Astrocyte (in vitro differentiated cells and primary cell): Measurements from ENCODE around the gene KDM1B.

ENCODE experiments used
- EZH2 ChIP-seq: IDR thresholded peaks from 2 replicates; pipeline ENCODE4 v1.6.1; 2012; ENCODE audit warnings: mild to moderate bottlenecking, low read length, inconsistent platforms; ENCODE audit not compliant: insufficient read depth
- TF ChIP-seq, protein P1 (sequence below): IDR thresholded peaks from 2 replicates; pipeline ENCODE4 v1.5.1; 2011; ENCODE audit warnings: low read depth, mild to moderate bottlenecking, inconsistent platforms, low read length, moderate library complexity; ENCODE audit not compliant: insufficient read depth

DNA sequence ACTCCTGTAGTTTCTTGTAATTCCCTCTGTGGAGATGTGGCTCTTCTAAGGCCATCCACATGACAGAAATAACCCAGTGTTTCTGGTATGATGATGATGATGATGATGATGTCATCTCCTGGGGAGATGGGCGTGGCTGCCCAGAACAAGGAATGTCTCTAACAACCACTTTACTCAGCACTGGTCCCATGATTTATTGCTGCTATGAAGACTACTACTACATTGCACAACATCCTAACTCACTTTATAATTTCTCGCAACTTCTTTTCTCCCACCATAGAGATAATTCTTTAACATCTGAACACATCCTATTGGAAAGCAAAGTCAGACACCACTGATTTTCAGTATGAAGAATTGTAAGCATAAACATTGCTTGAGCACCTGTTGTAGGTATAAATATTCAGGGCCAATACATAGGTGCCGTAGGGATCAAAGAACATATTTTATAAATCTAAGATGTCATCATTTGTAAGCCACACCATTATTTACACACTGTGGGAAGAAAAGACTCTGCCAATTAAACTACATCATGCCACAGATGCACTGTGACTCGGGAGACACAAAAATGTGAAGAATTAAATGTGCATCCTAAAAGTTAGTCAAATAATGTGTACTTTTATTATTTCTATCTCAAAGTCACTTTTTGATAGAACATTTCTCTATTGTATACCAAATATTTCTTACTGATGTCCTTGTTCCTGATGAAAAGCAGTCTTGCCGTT is 6.8 kb upstream of the KDM1B start:
- TF ChIP-seq, protein P1, sequence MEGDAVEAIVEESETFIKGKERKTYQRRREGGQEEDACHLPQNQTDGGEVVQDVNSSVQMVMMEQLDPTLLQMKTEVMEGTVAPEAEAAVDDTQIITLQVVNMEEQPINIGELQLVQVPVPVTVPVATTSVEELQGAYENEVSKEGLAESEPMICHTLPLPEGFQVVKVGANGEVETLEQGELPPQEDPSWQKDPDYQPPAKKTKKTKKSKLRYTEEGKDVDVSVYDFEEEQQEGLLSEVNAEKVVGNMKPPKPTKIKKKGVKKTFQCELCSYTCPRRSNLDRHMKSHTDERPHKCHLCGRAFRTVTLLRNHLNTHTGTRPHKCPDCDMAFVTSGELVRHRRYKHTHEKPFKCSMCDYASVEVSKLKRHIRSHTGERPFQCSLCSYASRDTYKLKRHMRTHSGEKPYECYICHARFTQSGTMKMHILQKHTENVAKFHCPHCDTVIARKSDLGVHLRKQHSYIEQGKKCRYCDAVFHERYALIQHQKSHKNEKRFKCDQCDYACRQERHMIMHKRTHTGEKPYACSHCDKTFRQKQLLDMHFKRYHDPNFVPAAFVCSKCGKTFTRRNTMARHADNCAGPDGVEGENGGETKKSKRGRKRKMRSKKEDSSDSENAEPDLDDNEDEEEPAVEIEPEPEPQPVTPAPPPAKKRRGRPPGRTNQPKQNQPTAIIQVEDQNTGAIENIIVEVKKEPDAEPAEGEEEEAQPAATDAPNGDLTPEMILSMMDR, result no peak
- TF ChIP-seq EZH2, result no peak
